ENCODE measurements around the gene TRIM17. TPM values are rescaled to one million over a fixed set of nuclear protein-coding genes. Genes with fewer than 3 reads are reported as not detected.

The TRIM17 gene
- total RNA-seq, 3 donors from 2014 or later (not counting 1 experiment from before 2014, with no cell fraction given): 8.0 to 13.4 (median 8.4) TPM

GRCh38 chr1:228362884-228363450 lies 53.7 kb downstream of the TRIM17 start:
- H3K36me3 ChIP-seq (ENCODE audit: control insufficient read depth, insufficient read depth, low read length): no peaks in the 10 kb centered on the region
- no peak for DNase-seq
- no peak for ATAC-seq

DNA sequence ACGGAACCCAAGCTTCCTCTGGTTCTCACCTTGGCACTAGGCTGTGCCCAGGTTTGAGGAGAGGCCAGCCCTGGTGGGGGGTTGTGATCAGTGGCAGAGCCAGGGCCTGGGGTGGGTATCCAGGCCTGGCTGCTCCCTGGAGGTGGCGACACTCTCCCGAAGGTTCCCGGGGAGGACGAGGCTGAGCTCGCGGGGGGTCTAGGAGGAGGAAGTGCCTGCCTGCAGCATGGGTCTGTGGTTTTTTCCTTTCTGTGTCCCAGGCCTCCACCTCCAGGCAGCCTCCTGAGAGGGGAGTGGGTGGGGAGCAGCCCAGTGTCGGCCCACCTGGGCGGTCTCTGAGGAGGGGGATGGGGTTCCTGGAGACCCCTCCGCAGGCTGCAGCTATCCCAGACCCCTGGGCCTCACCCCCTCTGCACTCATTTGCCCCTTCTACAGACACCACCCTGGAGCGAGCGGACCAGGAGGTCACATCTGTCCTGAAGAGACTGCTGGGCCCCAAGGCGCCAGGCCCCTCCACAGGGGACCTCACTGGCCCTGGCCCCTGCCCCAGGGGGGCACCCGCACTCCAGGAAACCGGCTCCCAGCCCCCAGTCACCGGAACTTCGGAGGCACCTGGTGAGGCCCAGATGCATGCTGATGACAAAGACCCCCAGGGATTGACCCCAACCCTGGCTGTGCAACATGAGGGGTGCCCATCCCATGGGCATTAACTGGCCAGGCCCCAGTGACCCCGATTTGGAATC lies 54.3 kb downstream of the TRIM17 start:
- H3K4me3 ChIP-seq (ENCODE audit: low read length): no peak overlapping the region
- TF ChIP-seq, protein P1, sequence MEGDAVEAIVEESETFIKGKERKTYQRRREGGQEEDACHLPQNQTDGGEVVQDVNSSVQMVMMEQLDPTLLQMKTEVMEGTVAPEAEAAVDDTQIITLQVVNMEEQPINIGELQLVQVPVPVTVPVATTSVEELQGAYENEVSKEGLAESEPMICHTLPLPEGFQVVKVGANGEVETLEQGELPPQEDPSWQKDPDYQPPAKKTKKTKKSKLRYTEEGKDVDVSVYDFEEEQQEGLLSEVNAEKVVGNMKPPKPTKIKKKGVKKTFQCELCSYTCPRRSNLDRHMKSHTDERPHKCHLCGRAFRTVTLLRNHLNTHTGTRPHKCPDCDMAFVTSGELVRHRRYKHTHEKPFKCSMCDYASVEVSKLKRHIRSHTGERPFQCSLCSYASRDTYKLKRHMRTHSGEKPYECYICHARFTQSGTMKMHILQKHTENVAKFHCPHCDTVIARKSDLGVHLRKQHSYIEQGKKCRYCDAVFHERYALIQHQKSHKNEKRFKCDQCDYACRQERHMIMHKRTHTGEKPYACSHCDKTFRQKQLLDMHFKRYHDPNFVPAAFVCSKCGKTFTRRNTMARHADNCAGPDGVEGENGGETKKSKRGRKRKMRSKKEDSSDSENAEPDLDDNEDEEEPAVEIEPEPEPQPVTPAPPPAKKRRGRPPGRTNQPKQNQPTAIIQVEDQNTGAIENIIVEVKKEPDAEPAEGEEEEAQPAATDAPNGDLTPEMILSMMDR (IDR thresholded peaks at IDR 0.05): no peak
- Mint-ChIP-seq H3K9me3 (no peaks in the 10 kb centered on the region), H3K27me3 (ENCODE audit: low read depth in 2 of 2) (no peaks in the 10 kb centered on the region), H3K36me3 (no peaks in the 10 kb centered on the region), H3K4me1 (peaks cover 6 to 7% of the 10 kb centered on the region in 2 donors), H3K4me3 (no peak overlapping the region), H3K27ac (no peak overlapping the region)
- H3K4me1 ChIP-seq (ENCODE audit: control insufficient read depth, insufficient read depth, low read length): peaks cover 13% of the 10 kb centered on the region
- H3K36me3 ChIP-seq (ENCODE audit: control insufficient read depth, insufficient read depth, low read length): no peaks in the 10 kb centered on the region
- intact Hi-C loops (cut with micrococcal nuclease): no loop called here
- ATAC-seq (no peak), DNase-seq (no peak)
- WGBS (ENCODE audit: insufficient coverage): 77% methylated on average over 15 of the region's 18 CpGs
- H3K9me3 ChIP-seq (ENCODE audit: control insufficient read depth, insufficient read depth, low read length): no peaks in the 10 kb centered on the region
- no peak overlapping the region for H3K27ac ChIP-seq (ENCODE audit: low read length)
- H3K27me3 ChIP-seq (ENCODE audit: control insufficient read depth, insufficient read depth, low read length): no peaks in the 10 kb centered on the region

More at GRCh38 chr1:228362884-228363450, 53.7 kb downstream of the TRIM17 start:
- no peaks in the 10 kb centered on the region for H3K9me3 ChIP-seq (ENCODE audit: control insufficient read depth, insufficient read depth, low read length)
- H3K4me1 ChIP-seq (ENCODE audit: control insufficient read depth, insufficient read depth, low read length): peaks cover 10% of the 10 kb centered on the region
- Mint-ChIP-seq H3K4me3 (no peak overlapping the region), H3K27ac (no peak overlapping the region), H3K36me3 (no peaks in the 10 kb centered on the region), H3K9me3 (no peaks in the 10 kb centered on the region), H3K4me1 (peaks cover 3% of the 10 kb centered on the region in 2 donors), H3K27me3 (ENCODE audit: low read depth in 2 of 2) (no peaks in the 10 kb centered on the region)
- H3K4me3 ChIP-seq (ENCODE audit: low read length): no peak overlapping the region
- intact Hi-C loops (cut with micrococcal nuclease): no loop called here
- no peak overlapping the region for H3K27ac ChIP-seq (ENCODE audit: low read length)
- 90% methylated on average over 4 of the region's 4 CpGs for WGBS (ENCODE audit: insufficient coverage)
- TF ChIP-seq, protein P1 (IDR thresholded peaks at IDR 0.05): no peak
- H3K27me3 ChIP-seq (ENCODE audit: control insufficient read depth, insufficient read depth, low read length): no peaks in the 10 kb centered on the region

DNA sequence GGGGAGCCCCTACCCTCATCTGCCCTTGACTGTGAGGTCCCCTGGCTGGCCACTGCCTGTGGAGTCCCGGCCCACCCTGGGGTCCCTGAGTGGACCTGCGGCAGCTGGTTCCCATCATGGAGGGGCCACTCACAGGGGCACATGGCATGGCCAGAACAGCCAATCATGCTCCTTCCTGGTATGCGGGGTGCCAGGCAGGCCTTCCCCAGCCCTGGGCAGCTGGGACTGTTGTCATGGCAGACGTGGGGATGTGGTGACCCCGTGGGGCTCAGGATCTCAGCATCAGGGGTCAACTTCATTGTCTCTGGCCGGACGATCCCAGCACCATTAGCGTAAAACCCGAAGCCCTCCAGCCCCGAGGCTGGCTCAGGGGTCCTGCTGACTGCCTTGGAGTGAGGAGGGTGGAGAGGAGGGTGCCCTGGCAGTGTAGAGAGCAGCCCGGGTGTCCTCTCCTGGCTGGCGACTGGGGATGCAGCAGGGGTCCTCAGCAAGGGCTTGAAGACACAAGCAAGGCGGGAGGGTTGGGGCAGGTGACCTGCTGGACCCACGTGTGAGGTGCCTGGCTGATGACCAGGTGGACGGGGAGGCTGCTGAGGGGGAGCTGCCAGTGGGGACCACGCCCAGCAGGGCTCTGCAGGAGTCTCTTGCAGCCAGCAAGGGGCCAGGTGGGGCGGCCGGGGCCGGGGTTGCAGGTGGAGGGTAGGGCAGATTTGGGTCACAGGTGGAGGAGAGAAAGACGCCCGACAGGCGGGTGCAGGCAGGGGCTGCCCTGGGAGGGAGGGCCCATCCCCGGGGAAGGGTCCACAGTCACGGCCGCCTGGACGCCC lies 55.1 kb downstream of the TRIM17 start:
- H3K4me3 Mint-ChIP-seq: no peak overlapping the region
- no peak for DNase-seq
- peaks cover 6 to 7% of the 10 kb centered on the region in 2 donors for H3K4me1 Mint-ChIP-seq
- TF ChIP-seq, protein P1 (IDR thresholded peaks at IDR 0.05): no peak
- intact Hi-C loops (cut with micrococcal nuclease): no loop called here
- no peaks in the 10 kb centered on the region for H3K27me3 Mint-ChIP-seq (ENCODE audit: low read depth in 2 of 2)
- no peaks in the 10 kb centered on the region for H3K36me3 Mint-ChIP-seq
- H3K9me3 Mint-ChIP-seq: no peaks in the 10 kb centered on the region
- no peaks in the 10 kb centered on the region for H3K9me3 ChIP-seq (ENCODE audit: control insufficient read depth, insufficient read depth, low read length)
- no peaks in the 10 kb centered on the region for H3K27me3 ChIP-seq (ENCODE audit: control insufficient read depth, insufficient read depth, low read length)
- ATAC-seq: no peak
- no peak overlapping the region for H3K4me3 ChIP-seq (ENCODE audit: low read length)
- H3K36me3 ChIP-seq (ENCODE audit: control insufficient read depth, insufficient read depth, low read length): no peaks in the 10 kb centered on the region
- H3K27ac Mint-ChIP-seq: no peak overlapping the region
- H3K27ac ChIP-seq (ENCODE audit: low read length): no peak overlapping the region
- 87% methylated on average over 26 of the region's 26 CpGs for WGBS (ENCODE audit: insufficient coverage)
- H3K4me1 ChIP-seq (ENCODE audit: control insufficient read depth, insufficient read depth, low read length): peaks cover 13% of the 10 kb centered on the region
